GM18858 (cell line): Measurements from ENCODE around the gene ADAM22.
"Not testable (repeated sequence)": the region's sequence is repeated elsewhere in the genome, so short reads cannot be mapped to it uniquely, and the experiment has no call there.

Source experiments
- ATAC-seq: cut with Tn5 transposase; IDR thresholded peaks from one replicate; pipeline ENCODE4 v1.9.1; 2021; ENCODE audit not compliant: unreplicated experiment

Gene ADAM22

GRCh38 chr7:87933953-87934698 lies at the start of gene ADAM22:
Gene ADAM22, plus strand, starts transcription at chr7:87934251. Its CDS starts 215 bp downstream, at chr7:87934466.
- peak; percentile 91 for ATAC-seq

- no peak for ATAC-seq
Measured at GRCh38 chr7:87885018-87885417, 49.0 kb upstream of the ADAM22 start.

GRCh38 chr7:87886875-87887274 lies 47.2 kb upstream of the ADAM22 start:
- no peak for ATAC-seq

GRCh38 chr7:87895363-87895762 lies 38.7 kb upstream of the ADAM22 start:
- no peak for ATAC-seq

GRCh38 chr7:87899255-87899654 lies 34.8 kb upstream of the ADAM22 start:
- no peak for ATAC-seq

GRCh38 chr7:87907136-87907906 lies 26.7 kb upstream of the ADAM22 start:
- not testable (repeated sequence) for ATAC-seq

- not testable (repeated sequence) for ATAC-seq
Measured at GRCh38 chr7:87908814-87909213, 25.2 kb upstream of the ADAM22 start.

- no peak for ATAC-seq
Measured at GRCh38 chr7:87912121-87912520, 21.9 kb upstream of the ADAM22 start.

- no peak for ATAC-seq
Measured at GRCh38 chr7:87918740-87919139, 15.3 kb upstream of the ADAM22 start.

GRCh38 chr7:87919875-87920274 lies 14.2 kb upstream of the ADAM22 start:
- ATAC-seq = no peak

- no peak for ATAC-seq
Measured at GRCh38 chr7:87920578-87920977, 13.5 kb upstream of the ADAM22 start.

- ATAC-seq = not testable (repeated sequence)
Measured at GRCh38 chr7:87922759-87923395, 11.2 kb upstream of the ADAM22 start.

- peak; percentile 97 for ATAC-seq
Measured at GRCh38 chr7:87926581-87927461, 7.2 kb upstream of the ADAM22 start.

GRCh38 chr7:87933605-87933952 lies 472 bp upstream of the ADAM22 start:
- ATAC-seq = no peak

- ATAC-seq = no peak
Measured at GRCh38 chr7:87934699-87935383, 790 bp downstream of the ADAM22 start.

- ATAC-seq = no peak
Measured at GRCh38 chr7:87935384-87935706, 1.3 kb downstream of the ADAM22 start.

- ATAC-seq = no peak
Measured at GRCh38 chr7:87941138-87941537, 7.1 kb downstream of the ADAM22 start.

- no peak for ATAC-seq
Measured at GRCh38 chr7:87944547-87944946, 10.5 kb downstream of the ADAM22 start.

- ATAC-seq = not testable (repeated sequence)
Measured at GRCh38 chr7:87945926-87946325, 11.9 kb downstream of the ADAM22 start.

GRCh38 chr7:87948371-87948770 lies 14.3 kb downstream of the ADAM22 start:
- ATAC-seq = no peak
